K562 (cell line): ENCODE results near the gene TCF19. TPM values are rescaled to one million over a fixed set of nuclear protein-coding genes. Genes with fewer than 3 reads are reported as not detected.
A peak's percentile ranks its signal among the peaks of the same experiment; 100 is the strongest.

ENCODE experiments used
- ARID3A ChIP-seq: IDR thresholded peaks from 2 replicates; pipeline ENCODE4 v1.6.1; 2012; ENCODE audit warnings: low read depth, low read length, improper control_type of control experiment, borderline replicate concordance
- CAMTA2 ChIP-seq: fragments of 250-450 bp; sonication (Bioruptor Pico); conservative IDR thresholded peaks from 2 replicates; pipeline ENCODE4 v1.5.1; 2022
- CBFA2T2 ChIP-seq: fragments of 450-650 bp; conservative IDR thresholded peaks from 2 replicates; pipeline ENCODE4 v1.6.1; 2017; ENCODE audit warnings: mild to moderate bottlenecking
- CGGBP1 ChIP-seq: fragments of 250-450 bp; sonication (Bioruptor Pico); IDR thresholded peaks from 2 replicates; pipeline ENCODE4 v1.9.0; 2021; ENCODE audit warnings: mild to moderate bottlenecking
- CREB3L1 ChIP-seq: fragments of 450-650 bp; IDR thresholded peaks from 2 replicates; pipeline ENCODE4 v1.6.1; 2014; ENCODE audit warnings: low read depth, mild to moderate bottlenecking, moderate library complexity, borderline replicate concordance
- E2F6 ChIP-seq, 2 experiments: IDR thresholded peaks; 2 replicates each; pipeline ENCODE4 v1.6.1; 2011; ENCODE audit warnings: borderline replicate concordance in 1 of 2, control low read depth in 1 of 2, low read depth in 1 of 2, low read length in 1 of 2, mild to moderate bottlenecking in 1 of 2, mixed read lengths in 1 of 2, moderate library complexity in 1 of 2; ENCODE audit not compliant: insufficient read depth in 1 of 2, insufficient read length in 1 of 2, poor library complexity in 1 of 2, severe bottlenecking in 1 of 2; ENCODE audit errors: extremely low read depth in 1 of 2
- EP400 ChIP-seq: fragments of 450-650 bp; IDR thresholded peaks from 2 replicates; pipeline ENCODE4 v1.6.1; 2017; ENCODE audit warnings: antibody characterized with exemption, mild to moderate bottlenecking, moderate library complexity
- IFI16 ChIP-seq: fragments of 250-450 bp; sonication (Bioruptor Pico); IDR thresholded peaks from 2 replicates; pipeline ENCODE4 v2.1.2; 2022; ENCODE audit warnings: mild to moderate bottlenecking, inconsistent platforms
- ILK ChIP-seq: fragments of 450-650 bp; IDR thresholded peaks from 2 replicates; pipeline ENCODE4 v1.6.1; 2016; ENCODE audit warnings: missing genetic modification characterization, low read depth, mild to moderate bottlenecking, missing compliant biosample characterization, moderate library complexity, borderline replicate concordance
- KDM2B ChIP-seq: fragments of 250-450 bp; sonication (Bioruptor Pico); IDR thresholded peaks from 2 replicates; pipeline ENCODE4 v1.8.0; 2021; ENCODE audit warnings: mild to moderate bottlenecking, moderate library complexity
- MBD1 ChIP-seq: fragments of 250-450 bp; sonication (Bioruptor Pico); IDR thresholded peaks from 2 replicates; pipeline ENCODE4 v1.8.0; 2022; ENCODE audit warnings: inconsistent platforms
- MTA2 ChIP-seq: fragments of 450-650 bp; IDR thresholded peaks from 2 replicates; pipeline ENCODE4 v1.6.1; 2016; ENCODE audit warnings: low read depth
- RFX1 ChIP-seq: fragments of 450-650 bp; IDR thresholded peaks from 2 replicates; pipeline ENCODE4 v1.6.1; 2016; ENCODE audit warnings: mild to moderate bottlenecking, moderate library complexity
- SMAD2 ChIP-seq: fragments of 150-350 bp; IDR thresholded peaks from 2 replicates; pipeline ENCODE4 v1.6.1; 2014; ENCODE audit warnings: low read depth, mild to moderate bottlenecking, low read length
- TAF1 ChIP-seq: IDR thresholded peaks from 2 replicates; pipeline ENCODE4 v1.6.1; 2011; ENCODE audit warnings: mild to moderate bottlenecking, low read length, moderate library complexity; ENCODE audit not compliant: insufficient read depth, control insufficient read depth, severe bottlenecking; ENCODE audit errors: extremely low read depth
- TBL1XR1 ChIP-seq, 2 experiments: IDR thresholded peaks; 2 replicates each; pipeline ENCODE4 v1.6.1; 2012; ENCODE audit warnings: improper control_type of control experiment in 2 of 2, low read length in 2 of 2, mild to moderate bottlenecking in 1 of 2
- TEAD2 ChIP-seq: fragments of 450-650 bp; IDR thresholded peaks from 2 replicates; pipeline ENCODE4 v1.6.1; 2016; ENCODE audit warnings: missing genetic modification characterization, control low read depth, missing compliant biosample characterization
- USF2 ChIP-seq: sonication (generic); formaldehyde crosslinking; IDR thresholded peaks from 2 replicates; pipeline ENCODE4 v1.5.0; 2020; ENCODE audit warnings: missing genetic modification reagents
- ZNF431 ChIP-seq: sonication (generic); formaldehyde crosslinking; IDR thresholded peaks from 2 replicates; pipeline ENCODE4 v1.8.0; 2022; ENCODE audit warnings: mild to moderate bottlenecking, missing genetic modification reagents
- polyA plus RNA-seq, 8 experiments: library from polyadenylated mRNA; depleted of rRNA in 4 of 8; stranded (reverse) in 5 of 8; unstranded in 3 of 8; fragments of >200 nt; fragmentation: Nextera tagmentation in 2 of 8; fragmentation: Illumina TruSeq in 1 of 8; extraction: Ambion mirVana in 2 of 8; extraction: Trizol in 1 of 8; gene quantifications; 2 replicates each; pipeline versions ENCODE4 v1.2.1 to v1.2.3, GENCODE V29; 2011 to 2014; ENCODE audit warnings: inconsistent platforms in 1 of 8, missing spikeins in 1 of 8
- total RNA-seq, 7 experiments: library from RNA; depleted of rRNA in 6 of 7; stranded (reverse); fragments of >200 nt in 6 of 7; fragmentation: Illumina TruSeq in 2 of 7; extraction: Trizol in 2 of 7; gene quantifications; 2 replicates each; pipeline versions ENCODE4 v1.2.1 to v1.2.3, GENCODE V29; 2011 to 2021; ENCODE audit warnings: low replicate concordance in 1 of 7

Gene TCF19
- total and polyA plus RNA-seq, 9 of the 15 experiments (the other 6 are each of a cell fraction or from before 2014, with no cell fraction given), result 4.2 to 42.5 (median 25.7) TPM

- no peak for TF ChIP-seq CREB3L1
- no peak for TF ChIP-seq CAMTA2 (CRISPR knock-in tag)
- TF ChIP-seq KDM2B (CRISPR knock-in tag), result no peak
- TF ChIP-seq TAF1, result no peak
- no peak for TF ChIP-seq ARID3A
- no peak for TF ChIP-seq RFX1
- TF ChIP-seq TEAD2 (tag), result no peak
- no peak for TF ChIP-seq CBFA2T2
- no peak for TF ChIP-seq EP400
- TF ChIP-seq ILK (tag), result no peak
- TF ChIP-seq USF2 (CRISPR knock-in tag), result no peak
- no peak for TF ChIP-seq IFI16 (CRISPR knock-in tag)
- no peak for TF ChIP-seq TBL1XR1 (IDR thresholded peaks at IDR 0.05; ENCODE audit: low read length in 2 of 2)
- peak in 1 of 2 experiments; percentile 85 for TF ChIP-seq E2F6 (IDR thresholded peaks at IDR 0.05; ENCODE audit: borderline replicate concordance in 1 of 2, extremely low read depth in 1 of 2, insufficient read depth in 1 of 2, insufficient read length in 1 of 2, low read depth in 1 of 2, low read length in 1 of 2, poor library complexity in 1 of 2, severe bottlenecking in 1 of 2)
- no peak for TF ChIP-seq CGGBP1 (CRISPR knock-in tag)
- no peak for TF ChIP-seq MTA2
- no peak for TF ChIP-seq MBD1 (CRISPR knock-in tag)
- no peak for TF ChIP-seq ZNF431 (CRISPR knock-in tag)
- TF ChIP-seq SMAD2, result no peak
Measured at GRCh38 chr6:31175971-31176370, 17.6 kb downstream of the TCF19 start (continued).
